Neuronal stem cell (in vitro differentiated cells): ENCODE results near the gene PDE1C.

Experiments used
- DNase-seq: peaks from one replicate; pipeline ENCODE4 v3.0.0-alpha.2; 2013; ENCODE audit warnings: low spot score
- H2AFZ ChIP-seq: one replicate; pipeline ENCODE4 v1.6.1; 2013; ENCODE audit warnings: mild to moderate bottlenecking, low read length, inconsistent platforms
- H2AK5ac ChIP-seq: 2 replicates; pipeline ENCODE4 v1.6.1; 2013; ENCODE audit warnings: low read depth, mild to moderate bottlenecking, inconsistent platforms, low read length, moderate library complexity, mixed read lengths
- H2BK120ac ChIP-seq: 2 replicates; pipeline ENCODE4 v1.6.1; 2013; ENCODE audit warnings: low read depth, mild to moderate bottlenecking, inconsistent platforms, low read length, moderate library complexity, mixed read lengths
- H2BK12ac ChIP-seq: one replicate; pipeline ENCODE4 v1.6.1; 2013; ENCODE audit warnings: low read length, inconsistent platforms
- H2BK15ac ChIP-seq: 2 replicates; pipeline ENCODE4 v1.6.1; 2013; ENCODE audit warnings: mild to moderate bottlenecking, low read length, inconsistent platforms, mixed read lengths
- H2BK5ac ChIP-seq: one replicate; pipeline ENCODE4 v1.6.1; 2013; ENCODE audit warnings: inconsistent platforms, mild to moderate bottlenecking, low read length, moderate library complexity
- H3K14ac ChIP-seq: one replicate; pipeline ENCODE4 v1.6.1; 2013; ENCODE audit warnings: low read length, inconsistent platforms
- H3K18ac ChIP-seq: 2 replicates; pipeline ENCODE4 v1.6.1; 2013; ENCODE audit warnings: low read length, inconsistent platforms
- H3K23ac ChIP-seq: 2 replicates; pipeline ENCODE4 v1.6.1; 2013; ENCODE audit warnings: low read depth, mild to moderate bottlenecking, mixed read lengths, low read length, inconsistent platforms; ENCODE audit not compliant: poor library complexity
- H3K27ac ChIP-seq: replicated peaks from 3 replicates; pipeline ENCODE4 v1.5.1; 2013; ENCODE audit warnings: low read length, inconsistent platforms
- H3K27me3 ChIP-seq, 3 experiments: 2 replicates each; pipeline ENCODE4 v1.6.1; 2013; ENCODE audit warnings: low read length in 3 of 3, mild to moderate bottlenecking in 2 of 3, inconsistent platforms in 1 of 3, low read depth in 1 of 3, mixed read lengths in 1 of 3, moderate library complexity in 1 of 3; ENCODE audit not compliant: control insufficient read depth in 3 of 3, insufficient read depth in 3 of 3
- H3K36me3 ChIP-seq, 2 donors: replicated peaks in 1 of 2; 2 replicates each; pipeline ENCODE4 v1.6.1; 2013; ENCODE audit warnings: low read length in 2 of 2; ENCODE audit not compliant: control insufficient read depth in 2 of 2, insufficient read depth in 2 of 2
- H3K4ac ChIP-seq: 2 replicates; pipeline ENCODE4 v1.6.1; 2013; ENCODE audit warnings: inconsistent platforms, mild to moderate bottlenecking, low read length, moderate library complexity
- H3K4me1 ChIP-seq, 2 donors: 1 replicate in 1 of 2; 2 replicates in 1 of 2; pipeline ENCODE4 v1.6.1; 2013; ENCODE audit warnings: low read length in 2 of 2, low read depth in 1 of 2; ENCODE audit not compliant: control insufficient read depth in 2 of 2, insufficient read depth in 1 of 2
- H3K4me2 ChIP-seq: one replicate; pipeline ENCODE4 v1.6.1; 2013; ENCODE audit warnings: mild to moderate bottlenecking, low read length, inconsistent platforms; ENCODE audit not compliant: insufficient read depth, poor library complexity, severe bottlenecking
- H3K4me3 ChIP-seq, 2 donors: 2 replicates each; pipeline ENCODE4 v1.5.1; 2013; ENCODE audit warnings: low read length in 2 of 2, mild to moderate bottlenecking in 2 of 2, inconsistent platforms in 1 of 2, moderate library complexity in 1 of 2
- H3K79me1 ChIP-seq: one replicate; pipeline ENCODE4 v1.6.1; 2013; ENCODE audit warnings: low read depth, mild to moderate bottlenecking, inconsistent platforms, low read length, moderate library complexity
- H3K9ac ChIP-seq: one replicate; pipeline ENCODE4 v1.6.1; 2013; ENCODE audit warnings: mild to moderate bottlenecking, low read depth, low read length, inconsistent platforms; ENCODE audit not compliant: poor library complexity
- H3K9me3 ChIP-seq, 2 donors: replicated peaks in 1 of 2; 2 replicates each; pipeline versions ENCODE3 to v1.6.1; 2013; ENCODE audit warnings: low read length in 2 of 2, mild to moderate bottlenecking in 2 of 2, inconsistent platforms in 1 of 2, low read depth in 1 of 2, mixed read lengths in 1 of 2, moderate library complexity in 1 of 2; ENCODE audit not compliant: control insufficient read depth in 2 of 2, insufficient read depth in 1 of 2
- H4K8ac ChIP-seq: one replicate; pipeline ENCODE4 v1.6.1; 2013; ENCODE audit warnings: low read depth, mild to moderate bottlenecking, inconsistent platforms, low read length, moderate library complexity
- H4K91ac ChIP-seq: one replicate; pipeline ENCODE4 v1.6.1; 2013; ENCODE audit warnings: low read length, low read depth, mild to moderate bottlenecking, inconsistent platforms; ENCODE audit not compliant: poor library complexity
- WGBS, 2 donors: extraction: QIAGEN DNeasy Blood & Tissue Kit; methylation state at CpG; one replicate each; pipeline ENCODE4 v1.1.7; 2013; ENCODE audit warnings: missing lambda C conversion rate in 2 of 2, mixed read lengths in 1 of 2; ENCODE audit not compliant: insufficient read length in 2 of 2, insufficient replicate concordance in 1 of 2; ENCODE audit errors: extremely low coverage in 2 of 2; 5-methylcytosine and 5-hydroxymethylcytosine counted together

The PDE1C gene

DNA sequence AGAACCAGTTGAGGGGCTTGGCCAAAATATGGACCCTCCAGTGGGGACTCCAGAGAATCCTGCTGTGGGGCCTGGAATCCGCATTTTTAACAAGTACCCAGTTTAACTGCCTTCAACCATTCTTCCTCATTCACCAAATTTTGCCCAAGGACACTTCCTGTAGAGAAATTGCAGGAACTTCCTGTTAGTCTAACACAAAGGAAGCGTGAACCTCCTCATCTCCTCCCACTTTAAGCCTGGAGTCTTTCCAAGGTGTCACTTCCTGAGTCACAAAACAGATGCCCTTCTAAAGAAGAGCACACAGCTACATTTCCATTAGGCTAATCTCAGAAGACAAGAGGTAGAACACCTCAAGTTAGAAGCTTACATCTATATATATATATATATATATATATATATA lies 194.8 kb downstream of the PDE1C start:
- H3K4ac ChIP-seq: no peak overlapping the region
- H3K4me3 ChIP-seq: no peak overlapping the region
- no peak overlapping the region for H2BK5ac ChIP-seq
- H3K27ac ChIP-seq: no peak overlapping the region
- H3K27me3 ChIP-seq: no peaks in the 10 kb centered on the region
- H3K4me2 ChIP-seq: no peak overlapping the region
- WGBS, 2 donors: no CpG with 5 or more reads among the region's 2 CpGs
- H2AFZ ChIP-seq: no peak overlapping the region
- no peak overlapping the region for H4K91ac ChIP-seq
- no peaks in the 10 kb centered on the region for H3K36me3 ChIP-seq
- H3K79me1 ChIP-seq: no peaks in the 10 kb centered on the region
- no peaks in the 10 kb centered on the region for H3K9me3 ChIP-seq
- no peak overlapping the region for H3K18ac ChIP-seq
- no peak for DNase-seq
- no peaks in the 10 kb centered on the region for H3K4me1 ChIP-seq
- H2BK12ac ChIP-seq: no peak overlapping the region
- no peak overlapping the region for H3K9ac ChIP-seq
- H2BK15ac ChIP-seq: no peak overlapping the region
- H3K23ac ChIP-seq: no peak overlapping the region
- H3K14ac ChIP-seq: no peak overlapping the region
- no peak overlapping the region for H2BK120ac ChIP-seq
- H4K8ac ChIP-seq: no peak overlapping the region
- H2AK5ac ChIP-seq: no peak overlapping the region

- no peak overlapping the region for H2BK120ac ChIP-seq
- H2BK12ac ChIP-seq: no peak overlapping the region
- no peak overlapping the region for H4K91ac ChIP-seq
- no peak overlapping the region for H3K14ac ChIP-seq
- H3K4me3 ChIP-seq: no peak overlapping the region
- H2AK5ac ChIP-seq: no peak overlapping the region
- no peaks in the 10 kb centered on the region for H3K79me1 ChIP-seq
- H3K23ac ChIP-seq: no peak overlapping the region
- no peak for DNase-seq
- H2BK15ac ChIP-seq: no peak overlapping the region
- no CpG with 5 or more reads among the region's 4 CpGs for WGBS, 2 donors
- no peaks in the 10 kb centered on the region for H3K4me1 ChIP-seq
- H3K18ac ChIP-seq: no peak overlapping the region
- no peak overlapping the region for H3K9ac ChIP-seq
- H3K4ac ChIP-seq: no peak overlapping the region
- no peaks in the 10 kb centered on the region for H3K9me3 ChIP-seq
- H3K27ac ChIP-seq: no peak overlapping the region
- no peak overlapping the region for H4K8ac ChIP-seq
- H3K27me3 ChIP-seq: no peaks in the 10 kb centered on the region
- no peak overlapping the region for H2BK5ac ChIP-seq
- no peaks in the 10 kb centered on the region for H3K36me3 ChIP-seq
- no peak overlapping the region for H3K4me2 ChIP-seq
- no peak overlapping the region for H2AFZ ChIP-seq
Observed at GRCh38 chr7:31874631-31875386, 195.4 kb downstream of the PDE1C start.

DNA sequence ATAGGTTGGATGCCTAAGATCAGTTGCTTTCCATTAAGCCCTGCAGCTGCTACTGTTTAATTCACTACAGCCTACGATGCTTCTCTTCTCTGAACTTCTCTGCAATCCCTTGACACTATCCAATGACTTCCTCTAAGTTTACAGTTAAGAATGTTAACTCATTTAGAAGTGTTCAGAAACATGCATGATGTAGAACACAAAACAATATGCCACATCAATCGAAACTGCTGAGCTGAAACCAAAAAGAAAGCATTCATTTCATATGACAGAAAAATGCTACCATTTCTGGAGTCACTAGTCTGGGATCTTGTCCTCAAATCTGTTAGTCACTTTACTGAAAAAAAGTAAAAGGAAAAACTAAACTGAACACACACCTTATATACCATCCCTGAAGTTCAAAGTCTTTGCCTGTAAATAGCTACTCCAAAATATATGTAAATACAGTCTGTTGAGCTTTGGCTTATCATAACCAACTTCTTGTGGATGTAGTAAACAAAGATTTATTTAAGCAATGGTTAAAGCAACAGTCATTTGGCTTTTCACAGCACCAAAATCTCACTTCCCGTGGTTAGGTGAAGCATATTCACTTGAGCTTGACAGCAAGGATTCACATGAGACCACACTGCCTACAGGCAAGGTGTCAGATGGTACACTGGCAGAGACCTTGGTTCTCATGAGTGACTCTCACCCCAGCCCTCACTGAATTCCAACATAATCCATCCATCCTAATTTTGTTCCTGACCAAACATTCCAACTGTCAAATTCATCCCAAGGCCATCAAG lies 196.2 kb downstream of the PDE1C start:
- Histone ChIP-seq H2AK5ac (no peak overlapping the region), H3K79me1 (no peaks in the 10 kb centered on the region), H2AFZ (no peak overlapping the region), H3K4me3 (no peak overlapping the region), H2BK5ac (no peak overlapping the region), H3K27me3 (no peaks in the 10 kb centered on the region), H3K9me3 (no peaks in the 10 kb centered on the region), H3K4me2 (no peak overlapping the region), H3K4me1 (no peaks in the 10 kb centered on the region), H3K23ac (no peak overlapping the region), H3K14ac (no peak overlapping the region), H3K18ac (no peak overlapping the region), H4K91ac (no peak overlapping the region), H3K4ac (no peak overlapping the region), H2BK15ac (no peak overlapping the region), H2BK120ac (no peak overlapping the region), H2BK12ac (no peak overlapping the region), H3K9ac (no peak overlapping the region), H4K8ac (no peak overlapping the region), H3K27ac (no peak overlapping the region), H3K36me3 (no peaks in the 10 kb centered on the region)
- WGBS, 2 donors: no CpG with 5 or more reads among the region's 3 CpGs
- DNase-seq: no peak

- Histone ChIP-seq H2AFZ (no peak overlapping the region), H2BK15ac (no peak overlapping the region), H3K27ac (no peak overlapping the region), H4K8ac (no peak overlapping the region), H2AK5ac (no peak overlapping the region), H3K4me3 (no peak overlapping the region), H3K18ac (no peak overlapping the region), H3K9ac (no peak overlapping the region), H3K4me2 (no peak overlapping the region), H3K27me3 (no peaks in the 10 kb centered on the region), H3K14ac (no peak overlapping the region), H3K4me1 (no peaks in the 10 kb centered on the region), H3K4ac (no peak overlapping the region), H4K91ac (no peak overlapping the region), H3K36me3 (no peaks in the 10 kb centered on the region), H2BK12ac (no peak overlapping the region), H3K79me1 (no peaks in the 10 kb centered on the region), H2BK120ac (no peak overlapping the region), H3K9me3 (no peaks in the 10 kb centered on the region), H2BK5ac (no peak overlapping the region), H3K23ac (no peak overlapping the region)
- no peak for DNase-seq
- no CpG with 5 or more reads among the region's 10 CpGs for WGBS, 2 donors
Observed at GRCh38 chr7:31872545-31873370, 197.4 kb downstream of the PDE1C start.
